GM23338 (cell line): ENCODE measurements around the gene WDR45B.

Source experiments
- CREB1 ChIP-seq: fragments of 250-450 bp; sonication (Bioruptor Pico); IDR thresholded peaks from 2 replicates; pipeline ENCODE4 v1.5.0; 2020; ENCODE audit warnings: low read depth, mild to moderate bottlenecking, moderate library complexity
- EZH2 ChIP-seq: fragments of 200-600 bp; sonication (generic); IDR thresholded peaks from one replicate; pipeline ENCODE4 v1.8.0; 2017; ENCODE audit warnings: antibody characterized with exemption, mild to moderate bottlenecking, low read depth; ENCODE audit not compliant: unreplicated experiment
- EZH2phosphoT487 ChIP-seq: fragments of 200-600 bp; sonication (generic); IDR thresholded peaks from one replicate; pipeline ENCODE4 v1.8.1; 2018; ENCODE audit warnings: antibody characterized with exemption; ENCODE audit not compliant: unreplicated experiment
- JUNB ChIP-seq: IDR thresholded peaks from one replicate; pipeline ENCODE4 v1.6.1; 2016; ENCODE audit warnings: antibody characterized with exemption; ENCODE audit not compliant: unreplicated experiment
- NANOG ChIP-seq: IDR thresholded peaks from 2 replicates; pipeline ENCODE4 v1.6.1; 2016; ENCODE audit warnings: antibody characterized with exemption, borderline replicate concordance
- POLR2AphosphoS5 ChIP-seq: IDR thresholded peaks from 2 replicates; pipeline ENCODE4 v1.6.1; 2016; ENCODE audit warnings: antibody characterized with exemption, low read depth
- STAT1 ChIP-seq: IDR thresholded peaks from one replicate; pipeline ENCODE4 v1.6.1; 2016; ENCODE audit warnings: antibody characterized with exemption; ENCODE audit not compliant: unreplicated experiment
- ZNF114 ChIP-seq: fragments of 250-450 bp; sonication (Bioruptor Pico); IDR thresholded peaks from 2 replicates; pipeline ENCODE4 v1.5.0; 2020; ENCODE audit warnings: mild to moderate bottlenecking, moderate library complexity
- ZNF331 ChIP-seq: fragments of 250-450 bp; sonication (Bioruptor Pico); IDR thresholded peaks from 2 replicates; pipeline ENCODE4 v1.5.0; 2020; ENCODE audit warnings: low read depth, mild to moderate bottlenecking, moderate library complexity
- TF ChIP-seq, protein P1 (sequence below), 2 experiments: fragments of 200-600 bp in 1 of 2; sonication (generic) in 1 of 2; conservative IDR thresholded peaks; 2 replicates each; pipeline versions ENCODE4 v1.5.1 to v1.6.1; 2016 to 2017; ENCODE audit warnings: antibody characterized with exemption in 2 of 2, low read depth in 2 of 2, mild to moderate bottlenecking in 2 of 2, moderate library complexity in 1 of 2
- TF ChIP-seq, protein P2 (sequence below): IDR thresholded peaks from one replicate; pipeline ENCODE4 v1.6.1; 2018; ENCODE audit warnings: antibody characterized with exemption; ENCODE audit not compliant: unreplicated experiment
- TF ChIP-seq, protein P3 (sequence below): IDR thresholded peaks from 2 replicates; pipeline ENCODE4 v1.6.1; 2016; ENCODE audit warnings: antibody characterized with exemption

DNA sequence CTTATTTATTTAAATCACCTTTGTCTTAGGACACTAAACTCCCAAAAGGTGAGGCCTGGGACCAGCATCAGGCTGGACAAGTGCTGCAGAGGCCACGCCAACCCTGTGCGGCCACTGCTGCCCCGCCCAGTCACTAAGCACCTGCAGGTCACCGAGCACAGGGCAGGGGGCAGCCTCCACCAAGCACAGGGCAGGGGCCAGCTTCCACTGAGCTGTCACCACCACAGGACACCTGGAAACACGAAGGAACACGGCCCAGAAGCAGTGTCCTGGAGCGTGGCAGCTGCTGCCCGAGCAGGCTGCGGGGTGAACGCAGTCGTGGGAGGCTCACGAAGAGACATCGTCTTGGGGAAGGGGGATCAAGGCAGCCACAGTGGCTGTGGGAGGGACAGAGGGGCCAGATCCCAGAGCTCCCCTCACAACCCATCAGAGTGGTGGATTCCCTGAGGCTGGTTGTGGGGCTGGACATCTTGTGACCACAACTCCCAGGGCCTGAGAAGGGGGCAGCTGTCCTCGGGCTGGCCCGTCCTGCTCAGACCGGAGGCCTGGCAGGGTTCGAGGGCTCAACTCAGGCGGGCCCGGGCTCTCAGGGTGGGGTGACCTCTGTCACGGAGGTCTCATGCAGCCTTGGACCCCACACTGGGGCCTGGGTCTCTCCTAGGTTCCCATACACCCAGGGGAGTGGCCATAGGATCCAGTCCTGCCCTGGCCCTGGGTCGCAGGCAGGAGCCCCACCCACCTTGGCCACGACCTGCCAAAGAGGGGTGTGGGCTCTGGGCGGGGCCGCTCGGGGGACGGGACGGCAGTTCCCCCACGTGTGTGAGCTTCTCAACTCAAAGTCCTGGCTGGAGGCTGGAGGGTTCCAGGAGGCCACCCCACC, 31.6 kb upstream of the WDR45B start:
- TF ChIP-seq POLR2AphosphoS5, result no peak
- TF ChIP-seq, protein P1, sequence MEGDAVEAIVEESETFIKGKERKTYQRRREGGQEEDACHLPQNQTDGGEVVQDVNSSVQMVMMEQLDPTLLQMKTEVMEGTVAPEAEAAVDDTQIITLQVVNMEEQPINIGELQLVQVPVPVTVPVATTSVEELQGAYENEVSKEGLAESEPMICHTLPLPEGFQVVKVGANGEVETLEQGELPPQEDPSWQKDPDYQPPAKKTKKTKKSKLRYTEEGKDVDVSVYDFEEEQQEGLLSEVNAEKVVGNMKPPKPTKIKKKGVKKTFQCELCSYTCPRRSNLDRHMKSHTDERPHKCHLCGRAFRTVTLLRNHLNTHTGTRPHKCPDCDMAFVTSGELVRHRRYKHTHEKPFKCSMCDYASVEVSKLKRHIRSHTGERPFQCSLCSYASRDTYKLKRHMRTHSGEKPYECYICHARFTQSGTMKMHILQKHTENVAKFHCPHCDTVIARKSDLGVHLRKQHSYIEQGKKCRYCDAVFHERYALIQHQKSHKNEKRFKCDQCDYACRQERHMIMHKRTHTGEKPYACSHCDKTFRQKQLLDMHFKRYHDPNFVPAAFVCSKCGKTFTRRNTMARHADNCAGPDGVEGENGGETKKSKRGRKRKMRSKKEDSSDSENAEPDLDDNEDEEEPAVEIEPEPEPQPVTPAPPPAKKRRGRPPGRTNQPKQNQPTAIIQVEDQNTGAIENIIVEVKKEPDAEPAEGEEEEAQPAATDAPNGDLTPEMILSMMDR (conservative IDR thresholded peaks at IDR 0.05; ENCODE audit: low read depth in 2 of 2), result peak; percentile 38 to 79
- no peak for TF ChIP-seq CREB1 (CRISPR knock-in tag)
- TF ChIP-seq EZH2, result no peak
- no peak for TF ChIP-seq EZH2phosphoT487
- TF ChIP-seq, protein P2, sequence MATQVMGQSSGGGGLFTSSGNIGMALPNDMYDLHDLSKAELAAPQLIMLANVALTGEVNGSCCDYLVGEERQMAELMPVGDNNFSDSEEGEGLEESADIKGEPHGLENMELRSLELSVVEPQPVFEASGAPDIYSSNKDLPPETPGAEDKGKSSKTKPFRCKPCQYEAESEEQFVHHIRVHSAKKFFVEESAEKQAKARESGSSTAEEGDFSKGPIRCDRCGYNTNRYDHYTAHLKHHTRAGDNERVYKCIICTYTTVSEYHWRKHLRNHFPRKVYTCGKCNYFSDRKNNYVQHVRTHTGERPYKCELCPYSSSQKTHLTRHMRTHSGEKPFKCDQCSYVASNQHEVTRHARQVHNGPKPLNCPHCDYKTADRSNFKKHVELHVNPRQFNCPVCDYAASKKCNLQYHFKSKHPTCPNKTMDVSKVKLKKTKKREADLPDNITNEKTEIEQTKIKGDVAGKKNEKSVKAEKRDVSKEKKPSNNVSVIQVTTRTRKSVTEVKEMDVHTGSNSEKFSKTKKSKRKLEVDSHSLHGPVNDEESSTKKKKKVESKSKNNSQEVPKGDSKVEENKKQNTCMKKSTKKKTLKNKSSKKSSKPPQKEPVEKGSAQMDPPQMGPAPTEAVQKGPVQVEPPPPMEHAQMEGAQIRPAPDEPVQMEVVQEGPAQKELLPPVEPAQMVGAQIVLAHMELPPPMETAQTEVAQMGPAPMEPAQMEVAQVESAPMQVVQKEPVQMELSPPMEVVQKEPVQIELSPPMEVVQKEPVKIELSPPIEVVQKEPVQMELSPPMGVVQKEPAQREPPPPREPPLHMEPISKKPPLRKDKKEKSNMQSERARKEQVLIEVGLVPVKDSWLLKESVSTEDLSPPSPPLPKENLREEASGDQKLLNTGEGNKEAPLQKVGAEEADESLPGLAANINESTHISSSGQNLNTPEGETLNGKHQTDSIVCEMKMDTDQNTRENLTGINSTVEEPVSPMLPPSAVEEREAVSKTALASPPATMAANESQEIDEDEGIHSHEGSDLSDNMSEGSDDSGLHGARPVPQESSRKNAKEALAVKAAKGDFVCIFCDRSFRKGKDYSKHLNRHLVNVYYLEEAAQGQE, result no peak
- no peak for TF ChIP-seq JUNB
- TF ChIP-seq NANOG, result no peak
- TF ChIP-seq, protein P3, sequence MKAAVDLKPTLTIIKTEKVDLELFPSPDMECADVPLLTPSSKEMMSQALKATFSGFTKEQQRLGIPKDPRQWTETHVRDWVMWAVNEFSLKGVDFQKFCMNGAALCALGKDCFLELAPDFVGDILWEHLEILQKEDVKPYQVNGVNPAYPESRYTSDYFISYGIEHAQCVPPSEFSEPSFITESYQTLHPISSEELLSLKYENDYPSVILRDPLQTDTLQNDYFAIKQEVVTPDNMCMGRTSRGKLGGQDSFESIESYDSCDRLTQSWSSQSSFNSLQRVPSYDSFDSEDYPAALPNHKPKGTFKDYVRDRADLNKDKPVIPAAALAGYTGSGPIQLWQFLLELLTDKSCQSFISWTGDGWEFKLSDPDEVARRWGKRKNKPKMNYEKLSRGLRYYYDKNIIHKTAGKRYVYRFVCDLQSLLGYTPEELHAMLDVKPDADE, result no peak
- TF ChIP-seq STAT1, result no peak
- no peak for TF ChIP-seq ZNF114 (CRISPR knock-in tag)
- TF ChIP-seq ZNF331 (CRISPR knock-in tag), result no peak
